LNCaP clone FGC (cell line): ENCODE results near the gene DUSP22.

Experiments
- DNase-seq: peaks from one replicate; pipeline ENCODE4 v3.0.0-alpha.2; 2011; ENCODE audit warnings: low read depth
- H3K4me3 ChIP-seq: 2 replicates; pipeline ENCODE4 v1.5.1; 2011; ENCODE audit warnings: mild to moderate bottlenecking, low read depth, low read length, control low read depth
- TF ChIP-seq, protein P1 (sequence below): IDR thresholded peaks from 2 replicates; pipeline ENCODE4 v1.5.1; 2012; ENCODE audit warnings: mild to moderate bottlenecking; ENCODE audit not compliant: control insufficient read depth, insufficient read depth; ENCODE audit errors: extremely low read depth

Gene DUSP22

DNA sequence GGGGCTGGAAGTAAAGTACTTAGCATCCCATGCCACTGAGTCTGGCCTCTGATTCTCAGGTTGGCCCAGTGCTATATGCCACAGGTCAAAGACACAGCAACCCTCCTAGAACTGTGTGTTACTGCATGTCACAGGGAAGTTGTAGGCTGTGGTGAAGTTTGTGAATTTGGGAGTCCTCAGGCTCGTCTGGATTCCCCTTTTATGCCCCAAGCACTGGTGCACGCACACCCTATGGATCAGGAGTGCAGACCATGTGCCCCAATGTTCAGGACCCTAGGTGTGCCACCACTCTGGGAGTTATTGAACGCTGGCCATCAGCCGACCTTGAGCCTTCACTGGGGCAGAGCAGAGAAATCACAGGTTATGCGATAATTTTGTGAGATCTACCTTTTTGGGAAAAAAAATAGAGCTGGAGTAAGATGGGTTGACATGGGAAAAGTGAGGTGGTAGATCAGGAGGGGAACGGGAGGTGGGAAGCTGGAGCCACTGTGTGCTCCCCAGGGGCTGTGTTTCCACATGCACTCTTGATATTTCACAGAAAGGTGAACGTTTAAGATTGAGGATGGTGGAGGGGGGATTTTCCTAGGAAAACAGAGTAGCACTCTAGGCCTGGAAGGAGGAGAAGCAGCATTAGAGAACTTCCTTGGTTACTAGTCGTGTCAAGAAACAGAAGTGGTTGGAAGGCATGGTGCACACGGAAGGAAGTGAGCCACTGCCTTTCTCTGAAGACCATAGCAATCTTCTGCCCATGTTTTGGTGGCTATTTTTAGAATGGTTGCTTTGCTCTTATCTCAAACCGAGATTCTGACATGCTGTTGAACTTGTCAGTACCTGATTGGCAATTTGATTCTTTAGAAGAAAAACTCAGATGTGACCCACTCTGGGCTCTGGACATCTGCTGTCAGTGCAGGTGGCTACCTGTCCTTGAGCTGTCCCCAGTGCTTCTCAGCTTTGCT, 44.1 kb downstream of the DUSP22 start:
- TF ChIP-seq, protein P1, sequence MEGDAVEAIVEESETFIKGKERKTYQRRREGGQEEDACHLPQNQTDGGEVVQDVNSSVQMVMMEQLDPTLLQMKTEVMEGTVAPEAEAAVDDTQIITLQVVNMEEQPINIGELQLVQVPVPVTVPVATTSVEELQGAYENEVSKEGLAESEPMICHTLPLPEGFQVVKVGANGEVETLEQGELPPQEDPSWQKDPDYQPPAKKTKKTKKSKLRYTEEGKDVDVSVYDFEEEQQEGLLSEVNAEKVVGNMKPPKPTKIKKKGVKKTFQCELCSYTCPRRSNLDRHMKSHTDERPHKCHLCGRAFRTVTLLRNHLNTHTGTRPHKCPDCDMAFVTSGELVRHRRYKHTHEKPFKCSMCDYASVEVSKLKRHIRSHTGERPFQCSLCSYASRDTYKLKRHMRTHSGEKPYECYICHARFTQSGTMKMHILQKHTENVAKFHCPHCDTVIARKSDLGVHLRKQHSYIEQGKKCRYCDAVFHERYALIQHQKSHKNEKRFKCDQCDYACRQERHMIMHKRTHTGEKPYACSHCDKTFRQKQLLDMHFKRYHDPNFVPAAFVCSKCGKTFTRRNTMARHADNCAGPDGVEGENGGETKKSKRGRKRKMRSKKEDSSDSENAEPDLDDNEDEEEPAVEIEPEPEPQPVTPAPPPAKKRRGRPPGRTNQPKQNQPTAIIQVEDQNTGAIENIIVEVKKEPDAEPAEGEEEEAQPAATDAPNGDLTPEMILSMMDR, result no peak
- no peak overlapping the region for H3K4me3 ChIP-seq
- no peak for DNase-seq

DNA sequence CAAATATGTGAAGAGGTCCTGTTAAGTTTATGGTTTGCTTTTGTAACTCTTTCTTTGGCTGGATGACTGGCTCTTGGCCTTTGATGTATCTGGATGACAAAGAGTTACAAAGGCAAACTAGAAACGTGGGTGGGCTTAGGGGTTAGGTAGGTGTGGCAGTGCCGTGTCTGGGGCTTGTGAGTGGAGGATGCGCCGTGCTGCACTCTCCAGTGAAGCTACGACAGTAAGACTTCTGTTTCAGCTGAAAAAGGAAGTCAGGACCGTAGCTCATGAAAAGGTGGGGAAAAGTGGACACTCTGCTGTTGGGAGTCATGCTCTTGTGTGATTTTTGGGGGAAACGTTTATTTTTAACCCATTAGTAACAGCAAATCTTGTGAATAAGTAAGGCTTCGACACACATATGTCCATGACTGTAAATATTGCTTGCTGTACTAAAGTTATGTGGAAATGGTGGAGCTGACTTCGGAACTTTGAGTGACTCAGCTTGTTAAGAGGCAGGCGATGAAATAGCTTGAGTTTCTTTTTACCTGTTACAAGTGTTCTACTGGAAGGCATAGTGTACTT, 45.6 kb downstream of the DUSP22 start:
- TF ChIP-seq, protein P1, result no peak
- H3K4me3 ChIP-seq, result no peak overlapping the region
- no peak for DNase-seq

DNA sequence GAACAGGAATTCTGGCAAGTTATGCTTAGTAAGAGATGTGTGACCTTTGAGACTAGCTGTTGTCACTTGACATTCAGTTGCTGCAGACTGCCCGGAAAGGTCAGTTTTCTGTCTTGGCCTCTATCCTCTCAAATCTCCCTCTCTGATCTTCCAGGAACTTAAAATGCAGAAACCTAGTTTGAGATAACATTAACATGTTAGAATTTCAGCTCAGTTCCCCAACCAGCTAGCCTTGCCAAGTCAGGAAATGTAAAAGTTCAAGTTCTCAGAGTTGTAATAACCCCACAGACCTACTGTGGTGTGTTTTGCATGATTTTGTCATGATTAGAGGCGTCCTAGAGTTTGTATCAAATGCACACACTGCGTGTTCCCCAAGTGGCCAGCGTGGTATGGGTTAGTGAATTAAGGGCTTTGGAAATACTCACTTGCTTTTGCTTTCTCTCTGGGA, 46.6 kb downstream of the DUSP22 start:
- no peak for DNase-seq
- TF ChIP-seq, protein P1, result no peak
- H3K4me3 ChIP-seq, result no peak overlapping the region

DNA sequence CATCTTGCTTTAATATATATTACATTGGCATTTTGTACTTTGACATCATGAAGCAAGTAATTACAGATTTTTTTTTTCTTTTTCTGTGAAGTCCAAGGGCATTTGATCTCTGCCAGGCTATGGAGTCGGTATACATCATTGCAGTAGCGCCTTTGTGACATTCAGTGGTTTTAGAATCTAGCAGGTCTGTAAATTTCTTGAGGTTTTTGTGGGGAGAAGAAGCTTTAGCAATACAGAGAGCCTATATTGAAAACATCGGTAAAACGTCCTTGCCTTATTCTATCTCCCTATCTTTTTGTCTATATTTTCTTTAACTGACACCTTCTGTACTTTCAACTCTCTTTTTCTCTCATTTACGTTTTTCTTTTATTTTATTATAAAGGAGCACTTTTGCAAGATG, 47.2 kb downstream of the DUSP22 start:
- no peak overlapping the region for H3K4me3 ChIP-seq
- no peak for DNase-seq
- TF ChIP-seq, protein P1, result no peak

DNA sequence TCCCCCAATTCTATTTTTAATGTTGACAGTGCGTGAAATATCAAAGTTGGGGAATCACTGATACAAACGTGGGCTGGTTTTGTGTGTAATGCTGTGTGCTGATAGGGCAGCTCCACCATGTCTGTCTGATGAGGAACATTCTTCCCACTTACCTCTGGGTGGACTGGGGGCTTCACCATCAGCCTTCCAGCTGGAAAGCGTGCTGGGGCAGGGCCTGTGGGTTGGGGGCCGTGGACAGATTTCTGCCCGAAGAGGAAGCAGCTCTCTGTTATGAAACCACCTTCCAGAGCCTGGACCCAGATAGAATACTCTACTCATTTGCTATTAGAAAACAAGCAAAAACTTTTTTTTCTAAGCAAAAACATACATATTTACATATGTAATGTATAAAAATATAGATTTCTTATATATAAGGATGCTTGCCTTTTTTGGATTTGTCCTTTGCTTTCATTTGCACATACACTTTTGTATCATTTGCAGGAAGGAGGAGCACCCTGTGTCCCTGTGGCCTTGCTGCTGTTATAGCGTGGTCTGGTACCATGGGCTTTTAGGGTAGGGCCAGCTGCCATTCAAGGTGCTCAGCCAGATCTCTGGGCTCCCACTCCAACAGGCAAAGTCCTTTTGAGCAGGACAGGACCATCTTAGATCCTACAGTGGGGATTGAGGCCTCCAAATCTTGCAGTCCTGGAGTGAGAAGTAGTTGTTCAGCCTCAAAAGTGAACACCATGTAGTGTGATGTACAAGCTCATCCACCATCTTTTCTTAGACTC, 48.1 kb downstream of the DUSP22 start:
- no peak for DNase-seq
- no peak overlapping the region for H3K4me3 ChIP-seq
- TF ChIP-seq, protein P1, result no peak

DNA sequence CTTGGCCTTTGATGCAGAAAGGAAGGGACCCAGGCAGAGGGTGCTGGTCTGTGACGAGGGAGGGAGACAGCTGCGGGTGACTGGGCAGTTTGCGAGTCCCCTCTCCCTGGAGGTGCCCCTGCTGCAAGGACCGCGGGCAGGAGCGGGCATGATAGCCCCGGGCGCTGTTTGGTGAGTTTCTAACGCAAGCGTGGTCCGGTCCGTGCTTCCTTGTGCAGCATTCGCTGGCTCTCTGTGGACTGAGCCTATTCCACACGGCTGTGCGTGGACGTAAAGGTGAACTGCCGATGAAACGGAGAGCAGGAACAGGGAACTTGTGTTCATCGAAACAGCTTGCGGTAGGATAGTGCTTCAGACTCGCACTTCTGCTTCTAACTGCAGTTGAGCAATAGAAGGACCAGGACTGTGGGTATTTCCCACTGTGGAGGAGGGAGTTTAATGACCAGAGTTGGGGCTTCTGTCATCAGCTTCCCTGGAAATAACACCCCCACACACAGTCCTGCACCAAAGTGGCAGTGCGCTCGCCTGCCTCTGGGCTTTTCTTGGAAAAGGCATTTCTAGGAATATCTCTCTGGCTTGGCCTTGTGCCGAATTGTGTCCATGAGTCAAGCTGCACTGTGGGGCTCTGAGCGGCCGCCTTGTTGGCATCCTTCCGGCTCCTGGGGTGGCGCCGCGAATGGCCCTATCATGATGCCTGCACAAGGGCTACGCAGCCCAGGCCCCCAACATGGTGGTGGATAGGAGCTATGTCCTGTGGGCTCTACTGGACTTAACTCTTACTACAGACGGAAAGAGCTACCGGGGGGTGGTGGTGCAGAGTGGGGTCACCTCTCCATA, 48.9 kb downstream of the DUSP22 start:
- no peak overlapping the region for H3K4me3 ChIP-seq
- TF ChIP-seq, protein P1, result no peak
- no peak for DNase-seq
